SK-N-SH (cell line): ENCODE results near the gene LMAN2. TPM values are rescaled to one million over a fixed set of nuclear protein-coding genes. Genes with fewer than 3 reads are reported as not detected.
"Not testable (repeated sequence)": the region's sequence is repeated elsewhere in the genome, so short reads cannot be mapped to it uniquely, and the experiment has no call there.

ENCODE experiments used
- CTCF ChIA-PET: fragments of 300-600, 350-600 bp; formaldehyde crosslinking; extraction: SDS; loops from one replicate; lab custom pipeline; 2021; lab: Yijun Ruan, JAX
- POLR2A ChIA-PET: fragments of 350-600 bp; sonication (Branson Sonifier 250); formaldehyde crosslinking; extraction: SDS; loops from one replicate; lab custom pipeline; 2020; ENCODE audit warnings: antibody characterized with exemption, inconsistent platforms; lab: Yijun Ruan, JAX
- DNase-seq: peaks from one replicate; pipeline ENCODE4 v3.0.0; 2012
- H2AFZ ChIP-seq: fragments of 200-600 bp; sonication (generic); 2 replicates; pipeline ENCODE4 v1.8.1; 2016; ENCODE audit warnings: antibody characterized with exemption, mild to moderate bottlenecking, low read depth
- H3F3A ChIP-seq: fragments of 200-600 bp; sonication (generic); replicated peaks from 2 replicates; pipeline ENCODE3; 2016; ENCODE audit warnings: antibody characterized with exemption, mild to moderate bottlenecking; ENCODE audit not compliant: insufficient read depth
- H3K27ac ChIP-seq, 2 experiments: fragments of 200-500 bp in 1 of 2; fragments of 200-600 bp in 1 of 2; sonication (Bioruptor generic) in 1 of 2; sonication (generic), shearing (Covaris generic) in 1 of 2; 2 replicates each; pipeline versions ENCODE4 v1.5.1 to v1.6.1; 2014 to 2016; ENCODE audit warnings: low read depth in 2 of 2, inconsistent platforms in 1 of 2, low read length in 1 of 2, mild to moderate bottlenecking in 1 of 2, mixed read lengths in 1 of 2
- H3K27me3 ChIP-seq: fragments of 200-600 bp; sonication (generic), shearing (Covaris generic); 2 replicates; pipeline ENCODE4 v1.6.1; 2016; ENCODE audit warnings: mixed run types; ENCODE audit not compliant: insufficient read depth
- H3K36me3 ChIP-seq, 2 experiments: fragments of 200-500 bp in 1 of 2; fragments of 200-600 bp in 1 of 2; sonication (Bioruptor generic) in 1 of 2; sonication (generic) in 1 of 2; replicated peaks in 1 of 2; 2 replicates each; pipeline versions ENCODE3 to v1.5.1; 2014 to 2016; ENCODE audit warnings: low read length in 1 of 2, mild to moderate bottlenecking in 1 of 2; ENCODE audit not compliant: insufficient read depth in 2 of 2, control insufficient read depth in 1 of 2
- H3K4me1 ChIP-seq, 2 experiments: fragments of 200-500 bp in 1 of 2; fragments of 200-600 bp in 1 of 2; sonication (Bioruptor generic) in 1 of 2; sonication (generic), shearing (Covaris generic) in 1 of 2; 2 replicates each; pipeline versions ENCODE4 v1.5.1 to v1.6.1; 2014 to 2016; ENCODE audit warnings: low read depth in 1 of 2, low read length in 1 of 2, mixed run types in 1 of 2; ENCODE audit not compliant: insufficient read depth in 2 of 2, control insufficient read depth in 1 of 2
- H3K4me2 ChIP-seq: fragments of 200-600 bp; sonication (generic), shearing (Covaris generic); 2 replicates; pipeline ENCODE4 v1.6.1; 2017; ENCODE audit warnings: mixed run types
- H3K4me3 ChIP-seq, 2 experiments: fragments of 200-500 bp in 1 of 2; fragments of 200-600 bp in 1 of 2; sonication (Bioruptor generic) in 1 of 2; sonication (generic), shearing (Covaris generic) in 1 of 2; 2 replicates each; pipeline versions ENCODE4 v1.5.1 to v1.8.1; 2014 to 2016; ENCODE audit warnings: low read depth in 2 of 2, inconsistent platforms in 1 of 2, low read length in 1 of 2, mild to moderate bottlenecking in 1 of 2, mixed read lengths in 1 of 2, moderate library complexity in 1 of 2
- H3K79me2 ChIP-seq: fragments of 200-600 bp; sonication (generic); 2 replicates; pipeline ENCODE4 v1.8.1; 2017; ENCODE audit warnings: mild to moderate bottlenecking; ENCODE audit not compliant: insufficient read depth
- H3K9ac ChIP-seq: fragments of 200-600 bp; sonication (generic); 2 replicates; pipeline ENCODE4 v1.6.1; 2017; ENCODE audit warnings: mixed run types
- H3K9me2 ChIP-seq: fragments of 200-600 bp; sonication (generic); 2 replicates; pipeline ENCODE4 v1.6.1; 2017; ENCODE audit warnings: mixed run types
- H3K9me3 ChIP-seq: fragments of 200-600 bp; sonication (generic); 2 replicates; pipeline ENCODE4 v1.6.1; 2017; ENCODE audit warnings: mixed run types, mild to moderate bottlenecking, moderate library complexity
- H4K20me1 ChIP-seq: fragments of 200-600 bp; sonication (generic); 2 replicates; pipeline ENCODE4 v1.6.1; 2017; ENCODE audit warnings: mild to moderate bottlenecking, mixed run types; ENCODE audit not compliant: insufficient read depth
- ELF1 ChIP-seq: IDR thresholded peaks from 2 replicates; pipeline ENCODE4 v1.4.0; 2012
- EZH2phosphoT487 ChIP-seq: fragments of 200-600 bp; sonication (generic); IDR thresholded peaks from 2 replicates; pipeline ENCODE4 v1.6.1; 2017; ENCODE audit warnings: low read depth, mixed run types, mild to moderate bottlenecking, antibody characterized with exemption, moderate library complexity, borderline replicate concordance
- FOXM1 ChIP-seq: IDR thresholded peaks from 2 replicates; pipeline ENCODE4 v1.4.0; 2012; ENCODE audit warnings: low read depth, mild to moderate bottlenecking
- GABPA ChIP-seq: IDR thresholded peaks from 2 replicates; pipeline ENCODE4 v1.4.0; 2012; ENCODE audit warnings: low read depth, mild to moderate bottlenecking
- JUND ChIP-seq: IDR thresholded peaks from 2 replicates; pipeline ENCODE4 v1.4.0; 2012
- MXI1 ChIP-seq: IDR thresholded peaks from 2 replicates; pipeline ENCODE4 v1.6.1; 2012; ENCODE audit warnings: mild to moderate bottlenecking, low read depth, low read length, improper control_type of control experiment
- NRF1 ChIP-seq: IDR thresholded peaks from 2 replicates; pipeline ENCODE4 v1.6.1; 2012; ENCODE audit warnings: low read depth, mild to moderate bottlenecking, low read length
- SIN3A ChIP-seq: IDR thresholded peaks from 2 replicates; pipeline ENCODE4 v1.6.1; 2012; ENCODE audit warnings: low read depth, mild to moderate bottlenecking, low read length, moderate library complexity, borderline replicate concordance
- WGBS: methylation state at CpG from one replicate; pipeline ENCODE4 v1.1.6; 2017; ENCODE audit warnings: low lambda C conversion rate; 5-methylcytosine and 5-hydroxymethylcytosine counted together
- polyA plus RNA-seq, 3 experiments: library from polyadenylated mRNA; depleted of rRNA; stranded (reverse); fragments of >200 nt; gene quantifications; 2 replicates each; pipeline ENCODE4 v1.2.3, GENCODE V29; 2012
- TF ChIP-seq, protein P1 (sequence below): IDR thresholded peaks from 2 replicates; pipeline ENCODE4 v1.4.0; 2012; ENCODE audit warnings: low read depth, borderline replicate concordance
- TF ChIP-seq, protein P2 (sequence below): fragments of 200-600 bp; sonication (generic); IDR thresholded peaks from 2 replicates; pipeline ENCODE4 v1.6.1; 2017; ENCODE audit warnings: antibody characterized with exemption, mild to moderate bottlenecking, moderate library complexity

Gene LMAN2
- polyA plus RNA-seq, 1 of the 3 experiments (the other 2 are of a cell fraction), result 500 TPM

DNA sequence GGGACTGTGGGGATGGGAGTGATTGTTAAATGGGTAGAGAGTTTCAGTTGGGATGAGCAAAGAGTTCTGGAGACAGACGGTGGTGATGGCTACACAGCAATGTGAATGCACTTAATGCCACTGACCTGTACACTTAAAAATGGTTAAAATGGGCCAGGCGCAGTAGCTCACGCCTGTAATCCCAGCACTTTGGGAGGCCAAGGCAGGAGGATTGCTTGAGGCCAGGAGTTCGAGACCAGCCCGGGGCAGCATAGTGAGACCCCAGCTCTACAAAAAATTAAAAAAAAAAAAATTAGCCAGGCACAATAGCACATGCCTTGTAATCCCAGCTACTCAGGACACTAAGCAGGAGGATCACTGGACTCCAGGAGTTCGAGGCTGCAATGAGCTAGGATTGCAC is 7.7 kb downstream of the LMAN2 start:
- no peak overlapping the region for H3K9ac ChIP-seq
- POLR2A ChIA-PET, result no interaction called here
- H3F3A ChIP-seq, result no peaks in the 10 kb centered on the region
- H4K20me1 ChIP-seq, result peaks cover 19% of the 10 kb centered on the region; the same call in 1 of the 2 replicates
- 93% methylated on average over 6 of the region's 6 CpGs for WGBS
- H3K36me3 ChIP-seq, result peaks cover 22 to 37% of the 10 kb centered on the region in 2 experiments
- H3K27me3 ChIP-seq, result no peaks in the 10 kb centered on the region
- no peak for DNase-seq
- no peak overlapping the region for H2AFZ ChIP-seq
- H3K9me3 ChIP-seq, result no peaks in the 10 kb centered on the region
- TF ChIP-seq MXI1 (no peak), GABPA (no peak), ELF1 (no peak), FOXM1 (no peak), EZH2phosphoT487 (no peak), JUND (no peak), SIN3A (no peak), NRF1 (no peak)
- TF ChIP-seq, protein P1, sequence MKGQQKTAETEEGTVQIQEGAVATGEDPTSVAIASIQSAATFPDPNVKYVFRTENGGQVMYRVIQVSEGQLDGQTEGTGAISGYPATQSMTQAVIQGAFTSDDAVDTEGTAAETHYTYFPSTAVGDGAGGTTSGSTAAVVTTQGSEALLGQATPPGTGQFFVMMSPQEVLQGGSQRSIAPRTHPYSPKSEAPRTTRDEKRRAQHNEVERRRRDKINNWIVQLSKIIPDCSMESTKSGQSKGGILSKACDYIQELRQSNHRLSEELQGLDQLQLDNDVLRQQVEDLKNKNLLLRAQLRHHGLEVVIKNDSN, result no peak
- TF ChIP-seq, protein P2, sequence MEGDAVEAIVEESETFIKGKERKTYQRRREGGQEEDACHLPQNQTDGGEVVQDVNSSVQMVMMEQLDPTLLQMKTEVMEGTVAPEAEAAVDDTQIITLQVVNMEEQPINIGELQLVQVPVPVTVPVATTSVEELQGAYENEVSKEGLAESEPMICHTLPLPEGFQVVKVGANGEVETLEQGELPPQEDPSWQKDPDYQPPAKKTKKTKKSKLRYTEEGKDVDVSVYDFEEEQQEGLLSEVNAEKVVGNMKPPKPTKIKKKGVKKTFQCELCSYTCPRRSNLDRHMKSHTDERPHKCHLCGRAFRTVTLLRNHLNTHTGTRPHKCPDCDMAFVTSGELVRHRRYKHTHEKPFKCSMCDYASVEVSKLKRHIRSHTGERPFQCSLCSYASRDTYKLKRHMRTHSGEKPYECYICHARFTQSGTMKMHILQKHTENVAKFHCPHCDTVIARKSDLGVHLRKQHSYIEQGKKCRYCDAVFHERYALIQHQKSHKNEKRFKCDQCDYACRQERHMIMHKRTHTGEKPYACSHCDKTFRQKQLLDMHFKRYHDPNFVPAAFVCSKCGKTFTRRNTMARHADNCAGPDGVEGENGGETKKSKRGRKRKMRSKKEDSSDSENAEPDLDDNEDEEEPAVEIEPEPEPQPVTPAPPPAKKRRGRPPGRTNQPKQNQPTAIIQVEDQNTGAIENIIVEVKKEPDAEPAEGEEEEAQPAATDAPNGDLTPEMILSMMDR, result no peak
- TF ChIP-seq, all 33 proteins: peak for 0
- Histone ChIP-seq H3K4me3 (no peak overlapping the region), H3K4me2 (no peak overlapping the region), H3K9me2 (no peaks in the 10 kb centered on the region), H3K79me2 (peaks cover 94% of the 10 kb centered on the region), H3K4me1 (peaks cover 0 to under 1% of the 10 kb centered on the region in 2 experiments; a peak in 2 of 4 replicates), H3K27ac (no peak overlapping the region)
- CTCF ChIA-PET, result interaction anchor here (0.9 to 1.3 kb wide), 2 partner anchors 10 to 60 kb away, joined by 3 read pairs; no protein-coding TSS in a partner anchor

GRCh38 chr5:177343000-177343399 is 8.5 kb downstream of the LMAN2 start:
- DNase-seq, H3K9ac ChIP-seq, H3K4me3 ChIP-seq, H3K27me3 ChIP-seq, H3K4me1 ChIP-seq, H3K9me3 ChIP-seq, CTCF ChIA-PET, H3K4me2 ChIP-seq, H3K9me2 ChIP-seq, H3K27ac ChIP-seq, H2AFZ ChIP-seq, H3F3A ChIP-seq, POLR2A ChIA-PET: not testable (repeated sequence)
- Histone ChIP-seq H4K20me1 (peaks cover 19% of the 10 kb centered on the region; the same call in 1 of the 2 replicates), H3K36me3 (peaks cover 25 to 34% of the 10 kb centered on the region in 2 experiments), H3K79me2 (peaks cover 87% of the 10 kb centered on the region)
- WGBS, result 93% methylated on average over 14 of the region's 14 CpGs
